HG03378 (cell line): Measurements from ENCODE around the gene MAPKAP1.
"Not testable (repeated sequence)": the region's sequence is repeated elsewhere in the genome, so short reads cannot be mapped to it uniquely, and the experiment has no call there.

ENCODE experiments used
- ATAC-seq: cut with Tn5 transposase; IDR thresholded peaks from one replicate; pipeline ENCODE4 v1.9.1; 2021; ENCODE audit warnings: mild to moderate bottlenecking, moderate library complexity; ENCODE audit not compliant: unreplicated experiment

The MAPKAP1 gene

DNA sequence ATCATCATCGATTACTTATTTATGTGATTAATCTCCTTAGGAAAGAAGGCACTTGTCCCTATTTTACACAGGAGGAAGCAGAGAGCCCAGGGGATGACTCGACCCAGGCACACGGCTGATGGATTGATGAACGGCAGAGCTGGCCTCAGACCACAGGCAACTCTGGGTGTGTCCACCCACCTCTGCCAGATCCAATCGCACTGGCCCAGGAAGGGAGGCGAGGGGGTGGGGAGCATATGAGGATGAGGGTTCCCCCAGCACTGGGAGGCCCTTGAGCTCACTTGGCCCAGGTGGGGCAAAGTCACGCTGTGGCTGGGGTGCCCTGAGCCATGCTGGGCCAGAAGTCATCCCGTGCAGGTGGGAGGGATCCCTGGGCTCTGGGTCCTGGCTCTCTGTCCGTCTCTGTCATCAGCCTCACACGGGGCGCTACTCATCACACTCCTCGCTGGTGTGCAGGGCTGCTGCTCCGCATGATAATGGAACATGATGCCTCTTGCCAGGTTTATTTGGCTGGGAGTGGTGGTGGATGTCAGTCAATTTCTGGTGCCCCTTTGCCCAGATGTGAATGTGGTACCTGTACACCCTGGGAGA is 285.3 kb downstream of the MAPKAP1 start:
- no peak for ATAC-seq

DNA sequence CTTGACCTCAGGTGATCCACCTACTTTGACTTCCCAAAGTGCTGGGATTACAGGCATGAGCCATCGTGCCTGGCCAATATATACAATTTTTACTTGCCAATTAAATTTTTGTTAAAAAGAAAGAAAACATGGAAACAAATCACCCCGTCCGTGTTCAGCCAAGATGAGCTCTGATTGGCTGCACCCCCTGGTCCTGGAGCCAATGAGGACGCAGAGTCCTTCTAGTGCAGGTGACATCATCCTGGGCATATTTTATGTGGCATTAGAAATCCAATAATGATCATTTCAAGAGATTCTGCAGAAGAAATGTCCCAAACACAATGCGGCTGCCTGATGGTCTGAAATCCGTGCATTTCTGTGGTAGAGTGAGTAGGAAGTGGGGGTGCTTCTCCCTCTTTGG is 285.8 kb downstream of the MAPKAP1 start:
- ATAC-seq = no peak

DNA sequence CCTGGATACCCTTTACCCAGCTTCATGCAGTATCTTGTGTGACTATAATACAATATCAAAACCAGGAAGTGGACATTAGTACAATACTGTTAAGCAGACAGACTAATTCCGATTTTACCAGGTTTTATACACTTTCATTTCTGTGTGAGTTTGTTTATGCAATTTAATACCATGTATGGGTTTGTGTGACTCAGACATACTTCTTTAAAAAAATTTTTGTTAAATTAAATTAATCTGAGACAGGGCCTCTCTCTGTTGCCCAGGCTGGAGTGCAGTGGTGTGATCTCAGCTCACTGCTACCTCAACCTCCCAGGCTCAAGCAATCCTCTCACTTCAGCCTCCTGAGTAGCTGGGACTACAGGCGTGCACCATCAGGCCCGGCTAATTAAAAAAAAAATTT is 288.6 kb downstream of the MAPKAP1 start:
- ATAC-seq = no peak

DNA sequence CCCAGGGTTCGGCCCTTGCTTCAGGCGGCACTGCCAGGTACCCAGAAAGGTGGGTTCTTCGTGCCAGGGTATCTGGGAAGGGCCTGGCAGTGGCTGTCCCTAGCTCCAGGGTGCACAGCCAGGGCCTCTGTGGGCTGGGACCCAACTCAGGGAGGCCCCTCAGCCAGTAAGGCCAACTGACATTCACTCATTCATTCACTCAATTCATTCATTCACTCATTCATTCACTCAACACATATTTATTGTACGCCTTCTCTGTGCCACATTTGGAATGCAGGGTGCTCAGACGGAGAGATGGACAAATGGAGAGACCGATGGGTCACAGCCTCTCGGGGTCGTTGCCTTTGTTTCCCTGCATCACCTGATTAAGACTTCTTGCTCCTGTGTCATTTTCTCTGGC is 290.5 kb downstream of the MAPKAP1 start:
- ATAC-seq = no peak

DNA sequence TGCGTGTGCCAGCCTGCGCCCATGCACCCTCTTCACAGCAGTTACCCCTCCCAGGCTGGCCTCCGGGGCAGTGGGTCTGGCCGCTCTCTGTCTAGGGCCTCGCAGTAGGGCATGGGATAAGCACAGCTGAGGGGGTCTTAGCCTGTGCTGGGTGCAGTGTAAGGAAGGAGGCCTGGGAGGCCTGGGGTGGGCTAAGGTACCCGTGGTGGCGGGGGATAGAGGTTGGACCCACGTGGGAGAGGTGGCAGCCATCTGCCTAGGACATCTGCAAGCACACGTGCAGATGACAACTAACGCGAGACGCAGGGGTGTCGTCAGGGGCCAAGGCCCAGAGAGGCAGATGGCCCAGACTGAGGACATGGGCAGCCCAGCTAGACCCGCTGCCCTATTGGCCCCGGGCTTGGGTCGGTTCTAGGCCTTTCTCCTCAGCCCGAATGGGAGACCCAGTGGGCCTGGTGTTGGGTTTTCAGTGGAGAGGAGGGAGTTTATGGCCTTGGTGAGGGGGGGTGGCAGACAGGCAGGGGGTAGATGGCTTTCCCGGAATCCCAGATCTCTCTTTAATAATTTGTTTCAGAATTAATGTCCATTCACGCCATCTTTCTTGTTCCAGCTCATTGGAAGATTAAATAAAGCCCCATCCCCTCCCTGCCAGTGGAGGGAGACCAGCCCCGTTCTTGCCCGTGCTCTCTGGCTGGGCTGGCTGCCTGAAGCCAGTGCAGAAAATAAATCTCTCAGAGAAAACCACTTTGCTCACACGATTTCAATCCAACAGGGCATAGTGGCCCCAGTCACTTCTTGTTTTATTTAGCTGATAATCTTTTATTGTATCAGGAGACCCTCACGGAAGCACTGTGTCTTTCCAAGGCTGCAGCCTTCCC is 291.2 kb downstream of the MAPKAP1 start:
- no peak for ATAC-seq

DNA sequence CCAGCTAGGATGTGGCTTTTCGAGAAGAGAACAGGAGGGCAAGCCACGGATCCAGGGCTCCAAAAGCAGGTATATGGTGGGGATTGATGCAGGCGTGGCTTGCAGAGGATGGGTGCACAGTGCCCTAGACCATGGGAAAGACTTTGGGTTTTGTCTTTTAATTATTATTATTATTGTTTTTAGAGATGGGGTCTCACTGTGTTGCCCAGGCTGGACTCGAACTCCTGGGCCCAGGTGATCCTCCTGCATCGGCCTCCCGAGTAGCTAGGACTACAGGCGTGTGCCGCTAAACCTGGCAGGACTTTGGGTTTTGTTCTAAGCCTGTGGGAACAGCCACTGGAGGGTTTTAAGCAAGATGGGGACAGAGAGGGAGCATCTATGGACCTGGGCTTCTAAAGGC is 293.4 kb downstream of the MAPKAP1 start:
- ATAC-seq = no peak

DNA sequence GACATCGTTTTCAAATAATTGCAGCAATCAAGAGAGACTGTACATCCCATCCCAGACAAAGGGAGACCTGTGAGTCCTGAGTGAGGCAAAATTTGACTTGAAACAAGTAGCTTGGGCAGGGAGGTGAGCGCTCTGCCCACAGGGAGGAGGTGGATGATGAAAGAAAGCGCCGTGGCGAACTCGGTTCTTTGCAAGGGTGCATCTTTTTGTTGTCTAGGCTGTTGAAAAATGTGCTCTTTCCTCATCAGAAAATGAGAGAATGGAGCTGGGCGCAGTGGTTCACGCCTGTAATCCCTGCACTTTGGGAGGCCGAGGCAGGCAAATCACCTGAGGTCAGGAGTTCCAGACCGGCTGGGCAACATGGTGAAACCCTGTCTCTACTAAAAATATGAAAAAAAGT is 294.8 kb downstream of the MAPKAP1 start:
- no peak for ATAC-seq

DNA sequence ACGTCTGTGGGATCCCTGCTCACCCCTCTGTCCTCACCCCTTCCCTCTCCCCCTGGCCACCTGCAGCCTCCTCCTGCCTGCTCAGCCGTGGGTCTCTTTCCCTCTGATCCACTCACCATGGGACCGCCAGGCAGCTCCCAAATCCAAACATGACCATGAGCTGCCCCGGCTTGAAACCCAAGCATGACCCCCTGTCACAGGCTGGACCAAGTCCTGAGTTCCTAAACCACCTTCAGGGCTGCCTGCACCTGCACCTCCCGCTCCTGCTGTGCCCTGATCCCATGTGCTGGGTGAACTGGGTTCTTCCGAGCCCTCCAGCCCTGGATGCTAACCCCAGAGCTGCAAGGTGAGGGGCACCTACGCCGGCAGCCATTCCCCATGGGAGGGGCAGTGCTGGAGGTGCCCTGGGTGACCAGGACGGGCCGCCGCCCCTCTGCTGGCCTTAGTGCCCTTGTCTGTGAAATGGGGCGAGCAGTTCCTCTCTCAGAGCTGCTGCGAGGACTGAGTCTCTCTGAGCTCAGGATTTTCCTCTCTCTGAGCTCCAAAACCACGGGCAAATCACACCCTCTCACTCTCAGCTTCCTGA is 295.7 kb downstream of the MAPKAP1 start:
- ATAC-seq = no peak

DNA sequence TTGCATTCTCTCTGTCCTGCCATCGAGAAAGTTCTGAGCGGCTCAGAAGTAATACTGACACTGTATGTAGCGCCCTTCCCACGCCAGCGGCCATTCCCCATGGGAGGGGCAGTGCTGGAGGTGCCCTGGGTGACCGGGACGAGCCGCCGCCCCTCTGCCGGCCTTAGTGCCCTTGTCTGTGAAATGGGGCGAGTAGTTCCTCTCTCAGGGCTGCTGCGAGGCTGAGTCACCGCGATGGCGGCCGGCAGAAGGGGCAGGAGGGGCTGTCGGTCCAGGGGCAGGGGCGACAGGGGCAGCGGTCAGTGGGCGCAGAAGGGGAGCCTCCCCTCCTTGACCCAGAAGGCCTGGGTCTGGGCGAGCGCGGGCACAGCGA is 296.5 kb downstream of the MAPKAP1 start:
- no peak for ATAC-seq

DNA sequence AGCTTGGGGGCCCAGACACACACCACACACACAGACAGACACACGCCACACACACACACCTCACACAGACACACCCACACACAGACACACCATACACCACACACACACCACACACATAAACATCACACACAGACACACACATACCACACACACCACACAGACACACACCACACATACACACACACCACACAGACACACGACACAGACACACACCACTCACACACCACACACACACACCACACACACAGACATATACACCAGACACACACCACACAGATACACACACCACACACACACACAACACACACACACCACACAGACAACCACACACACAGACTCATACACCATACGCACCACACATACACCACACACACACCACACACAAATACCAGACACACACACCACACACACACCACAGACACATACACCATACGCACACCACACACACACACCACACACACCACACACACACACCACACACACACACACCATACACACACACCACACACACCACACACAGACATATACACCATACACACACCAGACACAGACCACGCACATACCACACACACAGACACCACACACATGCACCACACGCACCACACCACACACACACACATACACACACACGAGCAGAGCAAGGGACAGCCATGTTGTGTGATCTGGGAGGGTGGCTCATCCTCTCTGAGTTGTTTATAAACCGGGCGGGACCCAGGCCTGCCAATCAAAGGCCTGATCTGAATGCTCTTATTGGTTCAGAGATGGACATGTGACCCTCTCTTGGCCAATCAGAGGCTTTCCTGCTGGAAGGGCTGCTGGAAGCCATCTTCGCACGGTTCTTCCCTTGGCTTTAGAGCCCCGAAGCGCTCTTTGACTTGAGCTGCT is 297.1 kb downstream of the MAPKAP1 start:
- ATAC-seq = no peak

DNA sequence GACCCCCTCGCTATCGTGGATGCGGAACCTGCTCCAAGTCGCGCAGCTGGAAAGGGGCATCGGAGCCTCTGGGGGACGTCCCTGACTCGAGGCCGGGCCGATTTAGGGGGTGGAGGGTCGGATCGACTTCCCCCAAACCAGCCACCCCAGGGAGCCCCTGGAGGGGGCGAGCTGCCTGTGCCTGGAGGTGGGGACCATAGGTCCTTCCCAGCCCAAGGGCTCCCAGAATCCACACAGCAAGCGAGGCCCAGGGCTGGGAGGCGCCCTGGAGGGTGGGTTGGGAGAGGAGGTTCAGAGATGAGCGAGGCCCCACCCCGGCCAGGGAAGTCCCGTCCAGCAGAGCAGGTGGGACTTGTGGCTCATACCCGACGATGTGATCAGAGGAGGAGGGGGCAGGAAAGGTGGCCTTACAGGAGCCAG is 297.8 kb downstream of the MAPKAP1 start:
- ATAC-seq = no peak

DNA sequence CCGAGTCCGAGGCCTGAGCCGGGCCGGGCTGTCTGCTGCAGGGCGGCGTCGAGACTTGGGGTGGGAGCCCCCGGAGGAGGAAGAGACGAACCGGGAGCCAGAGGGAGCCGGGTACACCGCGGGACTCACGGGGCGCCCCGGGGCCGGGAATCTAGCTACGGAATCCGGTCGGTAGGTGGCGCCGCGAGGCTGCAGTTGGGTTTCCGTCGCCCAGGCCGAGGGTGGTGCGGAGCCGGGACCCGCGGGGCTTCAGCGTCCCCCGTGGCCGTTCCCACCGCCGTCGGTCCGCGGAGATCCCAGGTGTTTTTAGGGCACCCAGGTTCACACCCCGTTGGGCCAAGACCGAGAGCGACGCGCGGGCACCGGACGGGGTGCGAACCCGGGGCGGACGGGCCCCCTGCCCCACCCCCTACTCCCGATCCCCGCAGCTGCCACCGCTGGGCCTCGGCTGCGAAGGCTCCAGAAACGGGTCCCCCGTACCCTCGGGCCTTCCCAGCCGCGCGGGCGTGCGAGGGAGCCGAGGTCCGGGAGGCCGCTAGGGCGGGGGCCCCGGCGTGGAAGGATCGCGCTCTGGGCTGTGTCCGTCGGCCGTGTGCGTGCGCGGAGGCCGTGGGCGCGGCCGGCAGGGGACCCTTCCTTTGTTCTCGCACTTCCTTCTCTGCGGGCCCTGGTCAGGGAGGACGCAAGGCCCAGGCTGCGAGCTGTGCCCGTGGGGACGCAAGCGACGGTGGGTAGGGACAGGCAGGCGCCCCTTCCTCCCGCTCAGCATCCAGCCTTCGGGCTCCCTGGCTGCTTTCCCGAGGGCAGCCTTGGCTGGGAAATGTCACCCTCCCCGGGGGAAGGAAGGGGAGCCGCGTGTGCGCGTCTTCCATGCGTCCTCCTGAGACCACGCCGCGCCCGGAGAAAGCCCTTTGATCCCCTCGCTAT is 298.8 kb downstream of the MAPKAP1 start:
- no peak for ATAC-seq

DNA sequence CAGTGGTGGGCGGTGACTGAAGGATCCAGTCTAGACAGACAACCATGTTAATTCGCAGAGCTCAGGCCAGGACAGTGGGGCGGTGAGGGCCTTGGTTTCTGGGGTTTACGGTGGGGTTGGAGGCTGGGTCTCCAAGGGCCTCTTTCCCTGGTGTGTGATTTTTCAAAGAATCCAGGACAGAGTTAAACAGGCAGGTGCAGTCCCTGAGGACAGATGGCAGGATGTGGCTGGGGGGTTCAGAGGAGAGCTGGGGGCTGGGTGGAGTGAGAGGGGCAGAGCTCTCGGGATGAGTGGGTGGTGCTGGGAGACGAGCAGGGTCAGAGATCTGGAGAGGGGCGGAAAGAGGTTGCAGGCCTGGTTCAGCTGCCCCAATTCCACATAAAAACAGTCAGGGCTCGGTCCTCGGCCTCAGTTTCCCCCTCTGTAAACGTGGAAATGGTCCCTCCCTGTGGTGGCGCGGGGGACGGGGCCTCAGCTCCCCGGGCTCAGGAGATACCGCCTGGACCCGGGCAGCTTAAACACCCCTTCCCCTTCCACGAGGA is 299.5 kb downstream of the MAPKAP1 start:
- no peak for ATAC-seq

DNA sequence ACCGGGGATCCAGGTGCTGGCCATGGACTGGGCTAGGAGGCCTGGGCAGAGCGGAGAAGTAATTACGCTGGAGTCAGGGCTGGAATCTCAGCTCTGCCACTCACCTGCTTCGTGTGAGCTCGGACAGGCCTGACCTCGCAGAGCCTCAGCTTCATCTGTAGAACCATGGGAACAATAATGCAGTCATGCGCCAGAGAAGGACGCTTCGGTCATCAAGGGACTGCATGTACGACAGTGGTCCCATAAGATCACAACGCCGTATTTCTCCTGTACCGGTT is 300.3 kb downstream of the MAPKAP1 start:
- ATAC-seq = no peak

DNA sequence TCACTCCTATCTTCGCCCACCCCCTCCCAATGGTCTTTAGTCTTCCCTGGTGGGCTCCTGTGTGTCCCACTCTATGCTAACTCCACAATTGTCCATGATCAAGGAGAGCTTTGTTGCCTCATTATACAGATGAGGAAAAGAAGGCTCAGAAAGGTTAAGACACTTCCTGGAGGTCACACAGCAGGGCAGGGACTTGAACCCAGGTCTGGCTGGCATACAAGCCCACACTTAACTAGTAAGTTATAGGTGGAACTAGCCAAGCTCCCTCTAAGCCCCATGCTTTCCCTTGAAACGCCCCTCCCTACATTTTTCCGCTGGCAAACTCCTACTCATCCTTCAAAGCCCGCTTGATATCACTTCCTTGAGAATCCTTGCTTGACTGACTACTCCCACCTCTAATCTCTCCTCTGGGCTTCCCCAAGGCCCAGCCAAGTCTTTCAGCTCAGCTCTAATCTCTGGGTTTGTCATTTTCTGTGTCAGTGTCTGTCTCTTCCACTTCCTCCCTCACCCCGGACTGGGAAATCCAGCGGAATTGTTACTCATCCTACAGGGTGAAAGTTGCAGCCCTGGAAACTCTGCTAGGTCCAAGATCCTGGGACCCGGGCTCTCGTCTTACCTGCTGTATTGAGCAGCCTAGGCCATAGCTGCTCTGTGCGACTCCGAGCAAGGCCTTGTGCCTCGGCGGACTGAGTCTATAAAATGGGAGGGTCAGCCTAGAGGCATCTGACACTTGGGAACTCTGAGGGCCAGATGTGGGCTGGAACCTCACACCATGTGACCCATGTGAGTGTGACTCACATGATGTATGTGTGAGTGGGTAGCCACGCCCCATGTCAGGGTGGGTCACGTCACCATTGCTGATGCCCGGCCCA is 300.8 kb downstream of the MAPKAP1 start:
- no peak for ATAC-seq

DNA sequence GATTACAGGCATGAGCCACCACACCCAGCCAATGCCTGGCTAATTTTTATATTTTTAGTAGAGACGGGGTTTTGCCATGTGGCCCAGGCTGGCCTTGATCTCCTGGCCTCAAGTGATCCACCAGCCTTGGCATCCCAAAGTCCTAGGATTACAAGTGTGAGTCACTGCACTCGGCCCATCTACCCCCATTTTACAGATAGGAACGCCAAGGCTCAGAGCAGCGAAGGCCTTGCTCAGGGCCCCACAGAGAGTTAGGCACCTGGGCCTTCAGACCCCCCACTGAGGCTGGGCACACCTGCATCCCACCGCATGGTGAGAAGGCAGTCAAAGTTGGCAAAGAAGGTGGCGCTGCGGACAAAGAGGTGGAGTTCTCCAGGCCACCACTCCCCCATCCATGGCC is 302.3 kb downstream of the MAPKAP1 start:
- no peak for ATAC-seq

DNA sequence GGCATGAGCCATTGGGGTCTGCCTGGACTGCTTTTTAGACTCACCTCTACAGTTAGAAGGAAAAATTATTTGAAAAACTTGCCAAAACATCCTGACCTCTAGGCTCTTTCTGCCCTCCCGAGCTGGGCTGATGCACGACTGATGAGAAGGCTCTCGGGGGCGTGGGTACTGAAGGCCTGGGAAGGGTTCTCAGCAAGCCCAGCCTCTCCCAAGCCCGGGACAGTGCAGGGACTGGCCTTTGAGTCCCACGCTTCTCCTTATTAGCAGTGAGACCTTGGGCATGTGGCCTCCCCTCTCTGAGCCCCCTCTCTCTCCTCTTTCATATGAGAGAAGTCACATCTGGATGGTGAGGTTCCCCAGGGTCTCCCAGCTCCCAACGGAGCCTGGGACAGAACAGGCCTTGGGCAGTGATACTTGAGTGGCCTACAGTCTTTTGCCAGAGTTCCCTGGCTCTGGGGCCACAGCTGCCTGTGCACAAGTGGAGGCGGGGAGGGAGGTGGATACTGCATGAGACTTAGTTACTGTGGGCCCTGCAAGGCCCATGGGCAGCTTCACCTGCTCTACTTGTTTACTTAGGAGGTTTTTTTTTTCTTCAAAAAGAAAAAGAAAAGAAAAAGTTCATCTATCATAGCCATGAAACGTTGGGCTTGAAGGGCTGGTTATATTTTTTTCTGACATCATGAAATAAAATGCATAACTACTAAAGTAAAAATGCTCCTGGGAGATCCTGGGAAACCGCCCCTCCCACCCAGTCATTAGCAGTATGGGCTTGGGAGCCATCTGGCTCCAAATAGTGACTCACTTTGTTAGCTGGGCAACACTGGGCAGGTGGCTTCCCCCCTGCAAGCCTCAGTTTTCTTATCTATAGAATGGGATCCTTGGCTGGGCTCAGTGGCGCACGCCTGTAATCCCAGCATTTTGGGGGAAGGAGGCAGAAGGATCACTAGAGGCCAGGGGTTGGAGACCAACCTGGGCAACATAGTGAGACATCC is 306.0 kb downstream of the MAPKAP1 start:
- ATAC-seq = no peak

DNA sequence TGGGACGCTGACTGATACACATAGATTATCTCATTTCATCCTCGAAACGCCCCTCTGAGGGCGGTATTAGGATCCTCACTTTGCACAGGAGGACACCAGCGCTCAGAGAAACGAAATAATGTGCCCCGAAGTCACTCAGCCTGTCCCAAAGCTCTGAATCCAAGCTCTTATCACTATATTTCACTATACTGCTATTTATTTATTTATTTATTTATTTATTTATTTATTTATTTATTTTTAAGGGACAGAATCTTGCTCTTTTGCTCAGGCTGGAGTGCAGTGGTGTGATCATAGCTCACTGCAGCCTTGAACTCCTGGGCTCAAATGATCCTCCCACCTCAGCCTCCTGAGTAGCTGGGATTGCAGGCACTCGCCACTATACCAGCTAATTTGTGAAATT is 306.8 kb downstream of the MAPKAP1 start:
- ATAC-seq = not testable (repeated sequence)
